Measurements from ENCODE around the gene RAI2. TPM values are rescaled to one million over a fixed set of nuclear protein-coding genes. Genes with fewer than 3 reads are reported as not detected.

RAI2 gene
- total and polyA plus RNA-seq, 2 experiments from 2014 or later: 0.83 to 0.99 TPM

DNA sequence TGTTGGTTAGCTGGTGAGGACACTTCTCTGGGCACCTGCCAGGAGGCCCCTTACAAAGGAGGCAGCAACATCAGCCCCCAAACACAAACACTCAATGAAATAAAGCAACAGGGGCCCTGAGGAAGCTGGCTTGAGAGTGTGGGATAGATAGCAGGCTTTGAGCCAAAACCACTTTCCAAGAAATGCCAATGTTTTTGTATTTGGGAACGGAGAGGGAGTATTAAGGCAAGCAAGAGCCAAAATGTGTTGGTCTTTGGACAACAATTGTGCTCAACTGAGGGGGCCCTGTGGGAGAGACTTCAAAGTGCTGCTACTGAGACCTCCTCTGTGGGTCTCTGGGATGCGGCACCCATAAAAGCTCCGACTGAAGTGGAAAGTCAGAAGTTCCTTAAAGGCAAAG is 41.0 kb downstream of the RAI2 start:
- H3K36me3 Mint-ChIP-seq (ENCODE audit: low read depth): no peaks in the 10 kb centered on the region
- Histone ChIP-seq H3K9me2 (ENCODE audit: insufficient read depth) (no peaks in the 10 kb centered on the region), H3K4me3 (no peak overlapping the region), H3K27me3 (ENCODE audit: insufficient read depth) (no peaks in the 10 kb centered on the region), H3F3A (replicated peaks; ENCODE audit: low read depth) (no peaks in the 10 kb centered on the region), H3K27ac (ENCODE audit: low read depth) (no peak overlapping the region), H4K20me1 (replicated peaks; ENCODE audit: insufficient read depth) (no peaks in the 10 kb centered on the region), H3K4me2 (no peak overlapping the region), H3K4me1 (ENCODE audit: insufficient read depth) (no peaks in the 10 kb centered on the region), H3K36me3 (ENCODE audit: insufficient read depth) (no peaks in the 10 kb centered on the region), H2AFZ (no peak overlapping the region), H3K79me2 (replicated peaks; ENCODE audit: insufficient read depth) (no peaks in the 10 kb centered on the region)
- DNase-seq (ENCODE audit: low spot score) (no peak), ATAC-seq (no peak)
- no peaks in the 10 kb centered on the region for H3K9me3 Mint-ChIP-seq
- peaks cover 4% of the 10 kb centered on the region for H3K27me3 Mint-ChIP-seq (ENCODE audit: insufficient read depth, low read depth, poor library complexity)
- no peak overlapping the region for H3K27ac Mint-ChIP-seq
- H3K4me1 Mint-ChIP-seq: no peaks in the 10 kb centered on the region; the same call in 2 of the 3 replicates
- TF ChIP-seq NANOG (IDR thresholded peaks at IDR 0.05; ENCODE audit: borderline replicate concordance) (no peak), ZNF331 (CRISPR knock-in tag; IDR thresholded peaks at IDR 0.05; ENCODE audit: low read depth) (no peak), CREB1 (CRISPR knock-in tag; IDR thresholded peaks at IDR 0.05; ENCODE audit: low read depth) (no peak)
- TF ChIP-seq, protein P1, sequence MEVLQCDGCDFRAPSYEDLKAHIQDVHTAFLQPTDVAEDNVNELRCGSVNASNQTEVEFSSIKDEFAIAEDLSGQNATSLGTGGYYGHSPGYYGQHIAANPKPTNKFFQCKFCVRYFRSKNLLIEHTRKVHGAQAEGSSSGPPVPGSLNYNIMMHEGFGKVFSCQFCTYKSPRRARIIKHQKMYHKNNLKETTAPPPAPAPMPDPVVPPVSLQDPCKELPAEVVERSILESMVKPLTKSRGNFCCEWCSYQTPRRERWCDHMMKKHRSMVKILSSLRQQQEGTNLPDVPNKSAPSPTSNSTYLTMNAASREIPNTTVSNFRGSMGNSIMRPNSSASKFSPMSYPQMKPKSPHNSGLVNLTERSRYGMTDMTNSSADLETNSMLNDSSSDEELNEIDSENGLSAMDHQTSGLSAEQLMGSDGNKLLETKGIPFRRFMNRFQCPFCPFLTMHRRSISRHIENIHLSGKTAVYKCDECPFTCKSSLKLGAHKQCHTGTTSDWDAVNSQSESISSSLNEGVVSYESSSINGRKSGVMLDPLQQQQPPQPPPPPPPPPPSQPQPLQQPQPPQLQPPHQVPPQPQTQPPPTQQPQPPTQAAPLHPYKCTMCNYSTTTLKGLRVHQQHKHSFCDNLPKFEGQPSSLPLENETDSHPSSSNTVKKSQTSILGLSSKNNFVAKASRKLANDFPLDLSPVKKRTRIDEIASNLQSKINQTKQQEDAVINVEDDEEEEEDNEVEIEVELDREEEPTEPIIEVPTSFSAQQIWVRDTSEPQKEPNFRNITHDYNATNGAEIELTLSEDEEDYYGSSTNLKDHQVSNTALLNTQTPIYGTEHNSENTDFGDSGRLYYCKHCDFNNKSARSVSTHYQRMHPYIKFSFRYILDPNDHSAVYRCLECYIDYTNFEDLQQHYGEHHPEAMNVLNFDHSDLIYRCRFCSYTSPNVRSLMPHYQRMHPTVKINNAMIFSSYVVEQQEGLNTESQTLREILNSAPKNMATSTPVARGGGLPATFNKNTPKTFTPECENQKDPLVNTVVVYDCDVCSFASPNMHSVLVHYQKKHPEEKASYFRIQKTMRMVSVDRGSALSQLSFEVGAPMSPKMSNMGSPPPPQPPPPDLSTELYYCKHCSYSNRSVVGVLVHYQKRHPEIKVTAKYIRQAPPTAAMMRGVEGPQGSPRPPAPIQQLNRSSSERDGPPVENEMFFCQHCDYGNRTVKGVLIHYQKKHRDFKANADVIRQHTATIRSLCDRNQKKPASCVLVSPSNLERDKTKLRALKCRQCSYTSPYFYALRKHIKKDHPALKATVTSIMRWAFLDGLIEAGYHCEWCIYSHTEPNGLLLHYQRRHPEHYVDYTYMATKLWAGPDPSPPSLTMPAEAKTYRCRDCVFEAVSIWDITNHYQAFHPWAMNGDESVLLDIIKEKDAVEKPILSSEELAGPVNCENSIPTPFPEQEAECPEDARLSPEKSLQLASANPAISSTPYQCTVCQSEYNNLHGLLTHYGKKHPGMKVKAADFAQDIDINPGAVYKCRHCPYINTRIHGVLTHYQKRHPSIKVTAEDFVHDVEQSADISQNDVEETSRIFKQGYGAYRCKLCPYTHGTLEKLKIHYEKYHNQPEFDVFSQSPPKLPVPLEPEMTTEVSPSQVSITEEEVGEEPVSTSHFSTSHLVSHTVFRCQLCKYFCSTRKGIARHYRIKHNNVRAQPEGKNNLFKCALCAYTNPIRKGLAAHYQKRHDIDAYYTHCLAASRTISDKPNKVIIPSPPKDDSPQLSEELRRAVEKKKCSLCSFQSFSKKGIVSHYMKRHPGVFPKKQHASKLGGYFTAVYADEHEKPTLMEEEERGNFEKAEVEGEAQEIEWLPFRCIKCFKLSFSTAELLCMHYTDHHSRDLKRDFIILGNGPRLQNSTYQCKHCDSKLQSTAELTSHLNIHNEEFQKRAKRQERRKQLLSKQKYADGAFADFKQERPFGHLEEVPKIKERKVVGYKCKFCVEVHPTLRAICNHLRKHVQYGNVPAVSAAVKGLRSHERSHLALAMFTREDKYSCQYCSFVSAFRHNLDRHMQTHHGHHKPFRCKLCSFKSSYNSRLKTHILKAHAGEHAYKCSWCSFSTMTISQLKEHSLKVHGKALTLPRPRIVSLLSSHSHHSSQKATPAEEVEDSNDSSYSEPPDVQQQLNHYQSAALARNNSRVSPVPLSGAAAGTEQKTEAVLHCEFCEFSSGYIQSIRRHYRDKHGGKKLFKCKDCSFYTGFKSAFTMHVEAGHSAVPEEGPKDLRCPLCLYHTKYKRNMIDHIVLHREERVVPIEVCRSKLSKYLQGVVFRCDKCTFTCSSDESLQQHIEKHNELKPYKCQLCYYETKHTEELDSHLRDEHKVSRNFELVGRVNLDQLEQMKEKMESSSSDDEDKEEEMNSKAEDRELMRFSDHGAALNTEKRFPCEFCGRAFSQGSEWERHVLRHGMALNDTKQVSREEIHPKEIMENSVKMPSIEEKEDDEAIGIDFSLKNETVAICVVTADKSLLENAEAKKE (CRISPR knock-in tag; IDR thresholded peaks at IDR 0.05): no peak
- TF ChIP-seq, protein P2, sequence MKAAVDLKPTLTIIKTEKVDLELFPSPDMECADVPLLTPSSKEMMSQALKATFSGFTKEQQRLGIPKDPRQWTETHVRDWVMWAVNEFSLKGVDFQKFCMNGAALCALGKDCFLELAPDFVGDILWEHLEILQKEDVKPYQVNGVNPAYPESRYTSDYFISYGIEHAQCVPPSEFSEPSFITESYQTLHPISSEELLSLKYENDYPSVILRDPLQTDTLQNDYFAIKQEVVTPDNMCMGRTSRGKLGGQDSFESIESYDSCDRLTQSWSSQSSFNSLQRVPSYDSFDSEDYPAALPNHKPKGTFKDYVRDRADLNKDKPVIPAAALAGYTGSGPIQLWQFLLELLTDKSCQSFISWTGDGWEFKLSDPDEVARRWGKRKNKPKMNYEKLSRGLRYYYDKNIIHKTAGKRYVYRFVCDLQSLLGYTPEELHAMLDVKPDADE (IDR thresholded peaks at IDR 0.05): no peak
- H3K4me3 Mint-ChIP-seq: no peak overlapping the region

DNA sequence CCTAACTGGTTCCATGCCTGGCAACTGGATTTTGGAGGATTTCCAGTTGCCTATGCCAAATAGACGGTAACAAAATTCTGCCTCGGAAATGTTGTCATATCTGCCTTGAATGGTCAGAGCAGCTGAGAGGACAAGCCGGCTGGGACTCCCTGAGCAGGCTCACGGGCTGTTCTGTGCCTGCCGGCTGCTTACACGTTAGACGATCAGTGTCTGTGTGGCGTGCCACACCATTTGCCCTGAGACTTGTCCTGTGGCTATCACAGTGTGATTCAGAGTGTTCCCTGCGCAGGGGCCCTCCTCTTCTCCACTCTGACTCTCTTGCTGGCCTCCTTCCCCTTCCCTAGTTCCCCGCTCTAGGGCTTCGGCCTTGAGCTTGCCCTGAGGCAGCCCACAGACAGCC is 42.4 kb downstream of the RAI2 start:
- no peak overlapping the region for H3K4me2 ChIP-seq
- no peak overlapping the region for H3K27ac ChIP-seq (ENCODE audit: low read depth)
- TF ChIP-seq, protein P3, sequence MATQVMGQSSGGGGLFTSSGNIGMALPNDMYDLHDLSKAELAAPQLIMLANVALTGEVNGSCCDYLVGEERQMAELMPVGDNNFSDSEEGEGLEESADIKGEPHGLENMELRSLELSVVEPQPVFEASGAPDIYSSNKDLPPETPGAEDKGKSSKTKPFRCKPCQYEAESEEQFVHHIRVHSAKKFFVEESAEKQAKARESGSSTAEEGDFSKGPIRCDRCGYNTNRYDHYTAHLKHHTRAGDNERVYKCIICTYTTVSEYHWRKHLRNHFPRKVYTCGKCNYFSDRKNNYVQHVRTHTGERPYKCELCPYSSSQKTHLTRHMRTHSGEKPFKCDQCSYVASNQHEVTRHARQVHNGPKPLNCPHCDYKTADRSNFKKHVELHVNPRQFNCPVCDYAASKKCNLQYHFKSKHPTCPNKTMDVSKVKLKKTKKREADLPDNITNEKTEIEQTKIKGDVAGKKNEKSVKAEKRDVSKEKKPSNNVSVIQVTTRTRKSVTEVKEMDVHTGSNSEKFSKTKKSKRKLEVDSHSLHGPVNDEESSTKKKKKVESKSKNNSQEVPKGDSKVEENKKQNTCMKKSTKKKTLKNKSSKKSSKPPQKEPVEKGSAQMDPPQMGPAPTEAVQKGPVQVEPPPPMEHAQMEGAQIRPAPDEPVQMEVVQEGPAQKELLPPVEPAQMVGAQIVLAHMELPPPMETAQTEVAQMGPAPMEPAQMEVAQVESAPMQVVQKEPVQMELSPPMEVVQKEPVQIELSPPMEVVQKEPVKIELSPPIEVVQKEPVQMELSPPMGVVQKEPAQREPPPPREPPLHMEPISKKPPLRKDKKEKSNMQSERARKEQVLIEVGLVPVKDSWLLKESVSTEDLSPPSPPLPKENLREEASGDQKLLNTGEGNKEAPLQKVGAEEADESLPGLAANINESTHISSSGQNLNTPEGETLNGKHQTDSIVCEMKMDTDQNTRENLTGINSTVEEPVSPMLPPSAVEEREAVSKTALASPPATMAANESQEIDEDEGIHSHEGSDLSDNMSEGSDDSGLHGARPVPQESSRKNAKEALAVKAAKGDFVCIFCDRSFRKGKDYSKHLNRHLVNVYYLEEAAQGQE (IDR thresholded peaks at IDR 0.05; ENCODE audit: unreplicated experiment): no peak
- TF ChIP-seq, protein P2 (IDR thresholded peaks at IDR 0.05): no peak
- TF ChIP-seq JUNB (IDR thresholded peaks at IDR 0.05; ENCODE audit: unreplicated experiment): no peak
- TF ChIP-seq STAT1 (IDR thresholded peaks at IDR 0.05; ENCODE audit: unreplicated experiment): no peak

More for the DNA sequence above, 42.4 kb downstream of the RAI2 start:
- DNase-seq (ENCODE audit: low spot score) (no peak), ATAC-seq (no peak)
- H3K4me3 ChIP-seq: no peak overlapping the region
- no peaks in the 10 kb centered on the region for H3K9me3 Mint-ChIP-seq
- no peak overlapping the region for H3K27ac Mint-ChIP-seq
- no peaks in the 10 kb centered on the region for H3K36me3 ChIP-seq (ENCODE audit: insufficient read depth)
- no peaks in the 10 kb centered on the region for H3K4me1 ChIP-seq (ENCODE audit: insufficient read depth)
- H3K4me1 Mint-ChIP-seq: no peaks in the 10 kb centered on the region; the same call in 2 of the 3 replicates
- H3K36me3 Mint-ChIP-seq (ENCODE audit: low read depth): no peaks in the 10 kb centered on the region
- H3K27me3 ChIP-seq (ENCODE audit: insufficient read depth): no peaks in the 10 kb centered on the region
- no peaks in the 10 kb centered on the region for H3F3A ChIP-seq (replicated peaks; ENCODE audit: low read depth)
- H2AFZ ChIP-seq: no peak overlapping the region
- H3K4me3 Mint-ChIP-seq: no peak overlapping the region
- no peaks in the 10 kb centered on the region for H3K79me2 ChIP-seq (replicated peaks; ENCODE audit: insufficient read depth)
- H4K20me1 ChIP-seq (replicated peaks; ENCODE audit: insufficient read depth): no peaks in the 10 kb centered on the region
- no peaks in the 10 kb centered on the region for H3K9me2 ChIP-seq (ENCODE audit: insufficient read depth)
- peaks cover 4% of the 10 kb centered on the region for H3K27me3 Mint-ChIP-seq (ENCODE audit: insufficient read depth, low read depth, poor library complexity)
